Karpas-422 (cell line): Measurements from ENCODE around the gene CRABP2. TPM values are rescaled to one million over a fixed set of nuclear protein-coding genes. Genes with fewer than 3 reads are reported as not detected.
A peak's percentile ranks its signal among the peaks of the same experiment; 100 is the strongest.

Source experiments
- DNase-seq: peaks from one replicate; pipeline ENCODE4 v3.0.0-alpha.2; 2015
- H2AFZ ChIP-seq: fragments of 200-600 bp; sonication (generic); 2 replicates; pipeline ENCODE4 v1.6.1; 2014; ENCODE audit warnings: antibody characterized with exemption, low read length, mixed read lengths
- H3K27ac ChIP-seq: fragments of 200-600 bp; sonication (generic); 2 replicates; pipeline ENCODE4 v1.5.1; 2014; ENCODE audit warnings: mild to moderate bottlenecking, low read length, moderate library complexity
- H3K27me3 ChIP-seq: fragments of 200-600 bp; sonication (generic); 2 replicates; pipeline ENCODE4 v1.6.1; 2014; ENCODE audit warnings: low read length, mixed read lengths
- H3K36me3 ChIP-seq: fragments of 200-600 bp; sonication (generic); 2 replicates; pipeline ENCODE4 v1.6.1; 2014; ENCODE audit warnings: low read length, mixed read lengths; ENCODE audit not compliant: insufficient read depth
- H3K4me1 ChIP-seq: fragments of 200-600 bp; sonication (generic); 2 replicates; pipeline ENCODE4 v1.6.1; 2014; ENCODE audit warnings: mild to moderate bottlenecking, low read length, mixed read lengths
- H3K4me2 ChIP-seq: fragments of 200-600 bp; sonication (generic); 2 replicates; pipeline ENCODE4 v1.6.1; 2014; ENCODE audit warnings: low read length, low read depth, mild to moderate bottlenecking; ENCODE audit not compliant: poor library complexity, severe bottlenecking
- H3K4me3 ChIP-seq: fragments of 200-600 bp; sonication (generic); 2 replicates; pipeline ENCODE4 v1.5.1; 2014; ENCODE audit warnings: mild to moderate bottlenecking, antibody characterized with exemption, low read length, mixed read lengths
- H3K79me2 ChIP-seq: fragments of 200-600 bp; sonication (generic); 2 replicates; pipeline ENCODE4 v1.6.1; 2014; ENCODE audit warnings: mild to moderate bottlenecking, low read length, mixed read lengths
- H3K9ac ChIP-seq: fragments of 200-600 bp; sonication (generic); 2 replicates; pipeline ENCODE4 v1.6.0; 2014; ENCODE audit warnings: low read length
- H3K9me2 ChIP-seq: fragments of 200-600 bp; sonication (generic), shearing (Covaris generic); replicated peaks from 2 replicates; pipeline ENCODE4 v1.6.0; 2014; ENCODE audit warnings: mild to moderate bottlenecking, low read length, moderate library complexity; ENCODE audit not compliant: insufficient read depth
- H3K9me3 ChIP-seq: fragments of 300-700, 200-600 bp; sonication (generic); 2 replicates; pipeline ENCODE4 v1.6.1; 2014; ENCODE audit warnings: low read length, mixed read lengths
- H4K20me1 ChIP-seq: fragments of 200-600 bp; sonication (generic); 2 replicates; pipeline ENCODE4 v1.6.1; 2014; ENCODE audit warnings: mild to moderate bottlenecking, antibody characterized with exemption, low read length, low read depth; ENCODE audit not compliant: insufficient read depth
- total RNA-seq: library from RNA; depleted of rRNA; stranded (reverse); fragments of >200 nt; shearing (Covaris generic); gene quantifications from 2 replicates; pipeline ENCODE4 v1.2.3, GENCODE V29; 2014; ENCODE audit warnings: low replicate concordance

CRABP2 gene
- total RNA-seq, 1 experiment from 2014 or later: 0.56 TPM

GRCh38 chr1:156662005-156662799 lies 43.2 kb downstream of the CRABP2 start:
- H2AFZ ChIP-seq: no peak overlapping the region

GRCh38 chr1:156660752-156661112 lies 44.7 kb downstream of the CRABP2 start:
- Histone ChIP-seq H3K4me3 (no peak overlapping the region), H3K36me3 (no peaks in the 10 kb centered on the region), H2AFZ (no peak overlapping the region), H3K9ac (no peak overlapping the region), H3K79me2 (no peaks in the 10 kb centered on the region), H3K27ac (no peak overlapping the region), H3K27me3 (no peaks in the 10 kb centered on the region), H3K4me1 (peaks cover 11% of the 10 kb centered on the region), H4K20me1 (peaks cover 1% of the 10 kb centered on the region; the same call in 1 of the 2 replicates), H3K4me2 (no peak overlapping the region), H3K9me3 (no peaks in the 10 kb centered on the region), H3K9me2 (no peaks in the 10 kb centered on the region)
- no peak for DNase-seq

More at GRCh38 chr1:156662005-156662799, 43.2 kb downstream of the CRABP2 start:
- no peaks in the 10 kb centered on the region for H3K79me2 ChIP-seq
- no peaks in the 10 kb centered on the region for H3K9me2 ChIP-seq
- no peak for DNase-seq
- no peak overlapping the region for H3K4me3 ChIP-seq
- no peaks in the 10 kb centered on the region for H3K9me3 ChIP-seq
- H3K4me1 ChIP-seq: peaks cover 11% of the 10 kb centered on the region
- no peak overlapping the region for H3K27ac ChIP-seq
- no peaks in the 10 kb centered on the region for H3K36me3 ChIP-seq
- no peaks in the 10 kb centered on the region; the same call in 1 of the 2 replicates for H4K20me1 ChIP-seq
- no peak overlapping the region for H3K4me2 ChIP-seq
- H3K27me3 ChIP-seq: no peaks in the 10 kb centered on the region
- no peak overlapping the region for H3K9ac ChIP-seq

- peak; percentile 98 for DNase-seq
- no peak overlapping the region for H3K4me3 ChIP-seq
- no peak overlapping the region for H3K4me2 ChIP-seq
- no peaks in the 10 kb centered on the region for H3K9me2 ChIP-seq
- peaks cover 11% of the 10 kb centered on the region for H3K4me1 ChIP-seq
- no peaks in the 10 kb centered on the region for H3K36me3 ChIP-seq
- no peaks in the 10 kb centered on the region for H3K9me3 ChIP-seq
- no peak overlapping the region for H3K9ac ChIP-seq
- no peaks in the 10 kb centered on the region for H3K79me2 ChIP-seq
- no peak overlapping the region for H3K27ac ChIP-seq
- peaks cover 5% of the 10 kb centered on the region; the same call in 1 of the 2 replicates for H4K20me1 ChIP-seq
- no peaks in the 10 kb centered on the region for H3K27me3 ChIP-seq
- H2AFZ ChIP-seq: no peak overlapping the region
These were observed 45.2 kb downstream of the CRABP2 start for GRCh38 chr1:156659988-156660751.

GRCh38 chr1:156659661-156659987 lies 45.8 kb downstream of the CRABP2 start:
- H3K9ac ChIP-seq: no peak overlapping the region
- no peaks in the 10 kb centered on the region for H3K9me2 ChIP-seq
- H3K4me3 ChIP-seq: no peak overlapping the region
- no peak for DNase-seq
- no peak overlapping the region for H3K4me2 ChIP-seq
- H3K36me3 ChIP-seq: no peaks in the 10 kb centered on the region
- H3K9me3 ChIP-seq: no peaks in the 10 kb centered on the region
- no peak overlapping the region for H3K27ac ChIP-seq
- H3K79me2 ChIP-seq: no peaks in the 10 kb centered on the region
- H3K4me1 ChIP-seq: peaks cover 8% of the 10 kb centered on the region
- no peak overlapping the region for H2AFZ ChIP-seq
- H3K27me3 ChIP-seq: no peaks in the 10 kb centered on the region
- H4K20me1 ChIP-seq: peaks cover 5% of the 10 kb centered on the region; the same call in 1 of the 2 replicates

- Histone ChIP-seq H3K27ac (no peak overlapping the region), H3K4me1 (peaks cover 8% of the 10 kb centered on the region; the same call in 1 of the 2 replicates), H2AFZ (no peak overlapping the region), H3K4me2 (no peak overlapping the region), H3K9me3 (no peaks in the 10 kb centered on the region), H3K4me3 (no peak overlapping the region), H3K36me3 (no peaks in the 10 kb centered on the region), H3K9me2 (no peaks in the 10 kb centered on the region), H4K20me1 (peaks cover 5% of the 10 kb centered on the region; the same call in 1 of the 2 replicates), H3K27me3 (no peaks in the 10 kb centered on the region), H3K9ac (no peak overlapping the region), H3K79me2 (no peaks in the 10 kb centered on the region)
- DNase-seq: no peak
These were observed 46.3 kb downstream of the CRABP2 start for GRCh38 chr1:156658945-156659574.

GRCh38 chr1:156658496-156658895 lies 46.9 kb downstream of the CRABP2 start:
- no peak for DNase-seq
- Histone ChIP-seq H3K36me3 (no peaks in the 10 kb centered on the region), H3K27me3 (no peaks in the 10 kb centered on the region), H3K4me3 (no peak overlapping the region), H3K9me2 (no peaks in the 10 kb centered on the region), H3K9ac (no peak overlapping the region), H4K20me1 (peaks cover 5% of the 10 kb centered on the region; the same call in 1 of the 2 replicates), H3K4me2 (no peak overlapping the region), H3K9me3 (no peaks in the 10 kb centered on the region), H2AFZ (no peak overlapping the region), H3K27ac (no peak overlapping the region), H3K4me1 (peaks cover 8% of the 10 kb centered on the region; the same call in 1 of the 2 replicates), H3K79me2 (no peaks in the 10 kb centered on the region)

GRCh38 chr1:156657741-156658319 lies 47.6 kb downstream of the CRABP2 start:
- no peaks in the 10 kb centered on the region for H3K79me2 ChIP-seq
- H3K9me3 ChIP-seq: no peaks in the 10 kb centered on the region
- H3K4me3 ChIP-seq: no peak overlapping the region
- peaks cover 5% of the 10 kb centered on the region; the same call in 1 of the 2 replicates for H4K20me1 ChIP-seq
- no peak overlapping the region for H3K9ac ChIP-seq
- no peak overlapping the region for H3K4me2 ChIP-seq
- H3K36me3 ChIP-seq: no peaks in the 10 kb centered on the region
- no peaks in the 10 kb centered on the region for H3K27me3 ChIP-seq
- H3K4me1 ChIP-seq: peaks cover 8% of the 10 kb centered on the region; the same call in 1 of the 2 replicates
- H2AFZ ChIP-seq: no peak overlapping the region
- no peak for DNase-seq
- no peak overlapping the region for H3K27ac ChIP-seq
- H3K9me2 ChIP-seq: no peaks in the 10 kb centered on the region
